Neuronal stem cell (in vitro differentiated cells): ENCODE results near the gene TSBP1. TPM values are rescaled to one million over a fixed set of nuclear protein-coding genes. Genes with fewer than 3 reads are reported as not detected.

Source experiments
- DNase-seq: peaks from one replicate; pipeline ENCODE4 v3.0.0-alpha.2; 2013; ENCODE audit warnings: low spot score
- H2AFZ ChIP-seq: one replicate; pipeline ENCODE4 v1.6.1; 2013; ENCODE audit warnings: mild to moderate bottlenecking, low read length, inconsistent platforms
- H2AK5ac ChIP-seq: 2 replicates; pipeline ENCODE4 v1.6.1; 2013; ENCODE audit warnings: low read depth, mild to moderate bottlenecking, inconsistent platforms, low read length, moderate library complexity, mixed read lengths
- H2BK120ac ChIP-seq: 2 replicates; pipeline ENCODE4 v1.6.1; 2013; ENCODE audit warnings: low read depth, mild to moderate bottlenecking, inconsistent platforms, low read length, moderate library complexity, mixed read lengths
- H2BK12ac ChIP-seq: one replicate; pipeline ENCODE4 v1.6.1; 2013; ENCODE audit warnings: low read length, inconsistent platforms
- H2BK15ac ChIP-seq: 2 replicates; pipeline ENCODE4 v1.6.1; 2013; ENCODE audit warnings: mild to moderate bottlenecking, low read length, inconsistent platforms, mixed read lengths
- H2BK5ac ChIP-seq: one replicate; pipeline ENCODE4 v1.6.1; 2013; ENCODE audit warnings: inconsistent platforms, mild to moderate bottlenecking, low read length, moderate library complexity
- H3K14ac ChIP-seq: one replicate; pipeline ENCODE4 v1.6.1; 2013; ENCODE audit warnings: low read length, inconsistent platforms
- H3K18ac ChIP-seq: 2 replicates; pipeline ENCODE4 v1.6.1; 2013; ENCODE audit warnings: low read length, inconsistent platforms
- H3K23ac ChIP-seq: 2 replicates; pipeline ENCODE4 v1.6.1; 2013; ENCODE audit warnings: low read depth, mild to moderate bottlenecking, mixed read lengths, low read length, inconsistent platforms; ENCODE audit not compliant: poor library complexity
- H3K27ac ChIP-seq: replicated peaks from 3 replicates; pipeline ENCODE4 v1.5.1; 2013; ENCODE audit warnings: low read length, inconsistent platforms
- H3K27me3 ChIP-seq, 3 experiments: 2 replicates each; pipeline ENCODE4 v1.6.1; 2013; ENCODE audit warnings: low read length in 3 of 3, mild to moderate bottlenecking in 2 of 3, inconsistent platforms in 1 of 3, low read depth in 1 of 3, mixed read lengths in 1 of 3, moderate library complexity in 1 of 3; ENCODE audit not compliant: control insufficient read depth in 3 of 3, insufficient read depth in 3 of 3
- H3K36me3 ChIP-seq, 2 donors: replicated peaks in 1 of 2; 2 replicates each; pipeline ENCODE4 v1.6.1; 2013; ENCODE audit warnings: low read length in 2 of 2; ENCODE audit not compliant: control insufficient read depth in 2 of 2, insufficient read depth in 2 of 2
- H3K4ac ChIP-seq: 2 replicates; pipeline ENCODE4 v1.6.1; 2013; ENCODE audit warnings: inconsistent platforms, mild to moderate bottlenecking, low read length, moderate library complexity
- H3K4me1 ChIP-seq, 2 donors: 1 replicate in 1 of 2; 2 replicates in 1 of 2; pipeline ENCODE4 v1.6.1; 2013; ENCODE audit warnings: low read length in 2 of 2, low read depth in 1 of 2; ENCODE audit not compliant: control insufficient read depth in 2 of 2, insufficient read depth in 1 of 2
- H3K4me2 ChIP-seq: one replicate; pipeline ENCODE4 v1.6.1; 2013; ENCODE audit warnings: mild to moderate bottlenecking, low read length, inconsistent platforms; ENCODE audit not compliant: insufficient read depth, poor library complexity, severe bottlenecking
- H3K4me3 ChIP-seq, 2 donors: 2 replicates each; pipeline ENCODE4 v1.5.1; 2013; ENCODE audit warnings: low read length in 2 of 2, mild to moderate bottlenecking in 2 of 2, inconsistent platforms in 1 of 2, moderate library complexity in 1 of 2
- H3K79me1 ChIP-seq: one replicate; pipeline ENCODE4 v1.6.1; 2013; ENCODE audit warnings: low read depth, mild to moderate bottlenecking, inconsistent platforms, low read length, moderate library complexity
- H3K9ac ChIP-seq: one replicate; pipeline ENCODE4 v1.6.1; 2013; ENCODE audit warnings: mild to moderate bottlenecking, low read depth, low read length, inconsistent platforms; ENCODE audit not compliant: poor library complexity
- H3K9me3 ChIP-seq, 2 donors: replicated peaks in 1 of 2; 2 replicates each; pipeline versions ENCODE3 to v1.6.1; 2013; ENCODE audit warnings: low read length in 2 of 2, mild to moderate bottlenecking in 2 of 2, inconsistent platforms in 1 of 2, low read depth in 1 of 2, mixed read lengths in 1 of 2, moderate library complexity in 1 of 2; ENCODE audit not compliant: control insufficient read depth in 2 of 2, insufficient read depth in 1 of 2
- H4K8ac ChIP-seq: one replicate; pipeline ENCODE4 v1.6.1; 2013; ENCODE audit warnings: low read depth, mild to moderate bottlenecking, inconsistent platforms, low read length, moderate library complexity
- H4K91ac ChIP-seq: one replicate; pipeline ENCODE4 v1.6.1; 2013; ENCODE audit warnings: low read length, low read depth, mild to moderate bottlenecking, inconsistent platforms; ENCODE audit not compliant: poor library complexity
- WGBS, 2 donors: extraction: QIAGEN DNeasy Blood & Tissue Kit; methylation state at CpG; one replicate each; pipeline ENCODE4 v1.1.7; 2013; ENCODE audit warnings: missing lambda C conversion rate in 2 of 2, mixed read lengths in 1 of 2; ENCODE audit not compliant: insufficient read length in 2 of 2, insufficient replicate concordance in 1 of 2; ENCODE audit errors: extremely low coverage in 2 of 2; 5-methylcytosine and 5-hydroxymethylcytosine counted together
- polyA plus RNA-seq, 2 experiments: library from polyadenylated mRNA; stranded (reverse); fragments of 200-250 nt; gene quantifications; one replicate each; pipeline ENCODE4 v1.2.3, GENCODE V29; 2013

The TSBP1 gene, protein sequence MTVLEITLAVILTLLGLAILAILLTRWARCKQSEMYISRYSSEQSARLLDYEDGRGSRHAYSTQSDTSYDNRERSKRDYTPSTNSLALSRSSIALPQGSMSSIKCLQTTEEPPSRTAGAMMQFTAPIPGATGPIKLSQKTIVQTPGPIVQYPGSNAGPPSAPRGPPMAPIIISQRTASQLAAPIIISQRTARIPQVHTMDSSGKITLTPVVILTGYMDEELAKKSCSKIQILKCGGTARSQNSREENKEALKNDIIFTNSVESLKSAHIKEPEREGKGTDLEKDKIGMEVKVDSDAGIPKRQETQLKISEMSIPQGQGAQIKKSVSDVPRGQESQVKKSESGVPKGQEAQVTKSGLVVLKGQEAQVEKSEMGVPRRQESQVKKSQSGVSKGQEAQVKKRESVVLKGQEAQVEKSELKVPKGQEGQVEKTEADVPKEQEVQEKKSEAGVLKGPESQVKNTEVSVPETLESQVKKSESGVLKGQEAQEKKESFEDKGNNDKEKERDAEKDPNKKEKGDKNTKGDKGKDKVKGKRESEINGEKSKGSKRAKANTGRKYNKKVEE
- polyA plus RNA-seq (2013, experiment 1 of 2) = not detected
- polyA plus RNA-seq (2013, experiment 2 of 2) = not detected

- H4K91ac ChIP-seq = no peak within 1 kb of the TSS
- no peak within 1 kb of the TSS for H3K4ac ChIP-seq
- no peak within 1 kb of the TSS for H3K4me2 ChIP-seq
- no peaks in the 10 kb centered on the region for H3K4me1 ChIP-seq
- H2BK12ac ChIP-seq = no peak within 1 kb of the TSS
- no peak within 1 kb of the TSS for H3K4me3 ChIP-seq
- H3K79me1 ChIP-seq = no peaks in the 10 kb centered on the region
- no peak within 1 kb of the TSS for H2BK15ac ChIP-seq
- no peak within 1 kb of the TSS for H3K14ac ChIP-seq
- H4K8ac ChIP-seq = no peak within 1 kb of the TSS
- no peak for DNase-seq
- no peak within 1 kb of the TSS for H3K18ac ChIP-seq
- H3K23ac ChIP-seq = no peak within 1 kb of the TSS
- no peak within 1 kb of the TSS for H2BK120ac ChIP-seq
- no peak within 1 kb of the TSS for H2AK5ac ChIP-seq
- H3K36me3 ChIP-seq = no peaks in the 10 kb centered on the region
- no peak within 1 kb of the TSS for H2AFZ ChIP-seq
- no peaks in the 10 kb centered on the region for H3K9me3 ChIP-seq
- H3K27ac ChIP-seq = no peak within 1 kb of the TSS
- peaks cover 0 to 3% (median 0%) of the 10 kb centered on the region in 3 experiments for H3K27me3 ChIP-seq
- no peak within 1 kb of the TSS for H3K9ac ChIP-seq
- no peak within 1 kb of the TSS for H2BK5ac ChIP-seq
Observed at GRCh38 chr6:32371803-32372202, at the start of gene TSBP1. Gene TSBP1, minus strand, starts transcription at chr6:32371903. Its CDS starts 197 bp downstream, at chr6:32371706.

DNA sequence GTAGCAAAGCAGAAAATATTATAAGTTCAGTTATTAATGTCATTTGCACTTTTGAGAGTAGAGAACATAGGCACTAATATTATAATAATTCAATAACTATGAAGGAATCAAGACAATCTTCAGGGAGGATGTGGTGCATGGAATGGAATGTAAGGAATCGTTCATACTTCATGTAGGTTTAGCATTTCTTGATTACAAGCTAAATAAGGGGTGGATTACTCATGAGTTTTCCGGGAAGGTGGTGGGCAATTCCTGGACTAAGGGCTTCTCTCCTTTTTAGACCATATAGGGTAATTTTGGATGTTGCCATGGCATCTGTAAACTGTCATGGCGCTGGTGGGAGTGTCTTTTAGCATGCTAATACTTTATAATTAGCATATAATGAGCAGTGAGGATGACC, 44.3 kb upstream of the TSBP1 start:
- H3K4me2 ChIP-seq = no peak overlapping the region
- no peaks in the 10 kb centered on the region for H3K9me3 ChIP-seq
- no peaks in the 10 kb centered on the region for H3K36me3 ChIP-seq
- H3K14ac ChIP-seq = no peak overlapping the region
- no peak overlapping the region for H3K4me3 ChIP-seq
- no peak for DNase-seq
- H2AK5ac ChIP-seq = no peak overlapping the region
- H2BK15ac ChIP-seq = no peak overlapping the region
- H2AFZ ChIP-seq = no peak overlapping the region
- H3K4ac ChIP-seq = no peak overlapping the region
- H3K9ac ChIP-seq = no peak overlapping the region
- H4K8ac ChIP-seq = no peak overlapping the region
- WGBS, 2 donors = no CpG with 5 or more reads among the region's 3 CpGs
- H2BK5ac ChIP-seq = no peak overlapping the region
- H3K27ac ChIP-seq = no peak overlapping the region
- no peak overlapping the region for H2BK12ac ChIP-seq
- H3K23ac ChIP-seq = no peak overlapping the region
- no peak overlapping the region for H3K18ac ChIP-seq
- no peaks in the 10 kb centered on the region for H3K79me1 ChIP-seq
- no peak overlapping the region for H2BK120ac ChIP-seq
- H3K4me1 ChIP-seq = no peaks in the 10 kb centered on the region
- H3K27me3 ChIP-seq = peaks cover 0 to 7% (median 0%) of the 10 kb centered on the region in 3 experiments
- H4K91ac ChIP-seq = no peak overlapping the region

DNA sequence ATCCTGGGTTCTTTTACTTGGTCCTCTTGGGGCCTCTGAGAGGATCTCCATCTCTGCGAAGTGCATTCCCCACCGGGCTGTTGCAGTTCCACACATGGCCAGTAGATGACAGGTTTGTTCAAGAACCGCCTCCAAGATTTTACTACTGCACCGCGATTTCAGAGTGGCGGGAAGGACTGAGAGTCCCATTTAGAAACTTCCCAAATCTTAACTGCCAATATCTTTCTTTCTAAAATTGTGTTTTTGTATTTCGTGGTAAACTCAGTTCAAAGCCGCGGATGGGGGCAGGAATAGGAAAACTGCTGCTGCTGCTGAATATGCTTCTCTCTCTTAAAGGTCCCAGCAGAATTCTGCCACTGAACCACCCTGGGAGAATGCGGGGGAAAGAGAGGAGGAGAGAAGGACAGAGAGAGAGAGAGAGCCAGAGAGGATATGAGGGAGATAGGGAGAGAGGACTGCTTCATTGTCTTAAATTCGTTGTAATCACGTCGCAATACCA, 43.9 kb upstream of the TSBP1 start:
- no peaks in the 10 kb centered on the region for H3K36me3 ChIP-seq
- H3K27ac ChIP-seq = no peak overlapping the region
- no peak overlapping the region for H2AK5ac ChIP-seq
- H2BK12ac ChIP-seq = no peak overlapping the region
- no peak overlapping the region for H2BK15ac ChIP-seq
- DNase-seq = peak; percentile 74
- H3K4me2 ChIP-seq = no peak overlapping the region
- H3K14ac ChIP-seq = no peak overlapping the region
- H3K4me1 ChIP-seq = no peaks in the 10 kb centered on the region
- H2AFZ ChIP-seq = peak overlapping the region; percentile 58
- no peaks in the 10 kb centered on the region for H3K79me1 ChIP-seq
- no peak overlapping the region for H4K91ac ChIP-seq
- H3K27me3 ChIP-seq = peaks cover 0 to 7% (median 0%) of the 10 kb centered on the region in 3 experiments
- H3K9me3 ChIP-seq = no peaks in the 10 kb centered on the region
- H3K4me3 ChIP-seq = no peak overlapping the region
- H4K8ac ChIP-seq = no peak overlapping the region
- WGBS, 2 donors = no CpG with 5 or more reads among the region's 13 CpGs
- no peak overlapping the region for H3K9ac ChIP-seq
- H3K4ac ChIP-seq = no peak overlapping the region
- H2BK120ac ChIP-seq = no peak overlapping the region
- no peak overlapping the region for H3K18ac ChIP-seq
- H2BK5ac ChIP-seq = no peak overlapping the region
- no peak overlapping the region for H3K23ac ChIP-seq

GRCh38 chr6:32413427-32414047, 41.8 kb upstream of the TSBP1 start:
- Histone ChIP-seq H3K23ac (no peak overlapping the region), H4K8ac (no peak overlapping the region), H2BK12ac (no peak overlapping the region), H3K9ac (no peak overlapping the region), H3K4me2 (no peak overlapping the region), H3K14ac (no peak overlapping the region), H2BK5ac (no peak overlapping the region), H3K36me3 (no peaks in the 10 kb centered on the region), H3K18ac (no peak overlapping the region), H2AFZ (no peak overlapping the region), H3K9me3 (no peaks in the 10 kb centered on the region), H2BK15ac (no peak overlapping the region), H3K4me1 (no peaks in the 10 kb centered on the region), H2AK5ac (no peak overlapping the region), H3K79me1 (no peaks in the 10 kb centered on the region), H4K91ac (no peak overlapping the region), H2BK120ac (no peak overlapping the region), H3K4me3 (no peak overlapping the region), H3K27ac (no peak overlapping the region), H3K27me3 (peaks cover 0 to 7% (median 0%) of the 10 kb centered on the region in 3 experiments), H3K4ac (no peak overlapping the region)
- WGBS, 2 donors = no CpG with 5 or more reads among the region's 11 CpGs
- peak; percentile 73 for DNase-seq
